H1 (cell line): ENCODE measurements around the gene GPR17. TPM values are rescaled to one million over a fixed set of nuclear protein-coding genes. Genes with fewer than 3 reads are reported as not detected.

Experiments
- CREB1 ChIP-seq: IDR thresholded peaks from 2 replicates; pipeline ENCODE4 v1.6.1; 2012; ENCODE audit warnings: inconsistent platforms
- RFX5 ChIP-seq: IDR thresholded peaks from 2 replicates; pipeline ENCODE4 v1.6.1; 2011; ENCODE audit warnings: low read depth, low read length, improper control_type of control experiment, borderline replicate concordance
- RXRA ChIP-seq: IDR thresholded peaks from 2 replicates; pipeline ENCODE4 v1.6.1; 2011; ENCODE audit warnings: low read depth, mild to moderate bottlenecking, low read length, moderate library complexity; ENCODE audit not compliant: insufficient read depth
- SP2 ChIP-seq: IDR thresholded peaks from 2 replicates; pipeline ENCODE4 v1.6.1; 2012; ENCODE audit warnings: mild to moderate bottlenecking, low read length, inconsistent platforms
- SRF ChIP-seq: IDR thresholded peaks from 2 replicates; pipeline ENCODE4 v1.6.1; 2011; ENCODE audit warnings: mild to moderate bottlenecking, low read depth, low read length, moderate library complexity
- polyA plus RNA-seq, 7 experiments: library from polyadenylated mRNA; depleted of rRNA in 3 of 7; stranded (reverse) in 5 of 7; unstranded in 2 of 7; fragments of >200 nt in 5 of 7; fragments of 200-250 nt in 2 of 7; gene quantifications; 1 replicate in 5 of 7; 2 replicates in 1 of 7; 4 replicates in 1 of 7; pipeline versions ENCODE4 v1.2.1 to v1.2.3, GENCODE V29; 2011 to 2013; ENCODE audit warnings: missing spikeins in 2 of 7, mixed read lengths in 2 of 7
- total RNA-seq: library from RNA; stranded (reverse); fragmentation: NEBNext Ultra II Directional; extraction: Animal tissue kit (Norgen Biotek cat#: 25700); gene quantifications from 2 replicates; pipeline ENCODE4 v1.2.1, GENCODE V29; 2021
- TF ChIP-seq, protein P1 (sequence below): IDR thresholded peaks from 2 replicates; pipeline ENCODE4 v1.6.1; 2011; ENCODE audit warnings: low read depth, mild to moderate bottlenecking, low read length; ENCODE audit not compliant: insufficient read depth

GPR17 gene
- total and polyA plus RNA-seq, 2 of the 8 experiments (the other 6 are each of a cell fraction or from before 2014, with no cell fraction given) = 0.03 TPM; not detected in 1

DNA sequence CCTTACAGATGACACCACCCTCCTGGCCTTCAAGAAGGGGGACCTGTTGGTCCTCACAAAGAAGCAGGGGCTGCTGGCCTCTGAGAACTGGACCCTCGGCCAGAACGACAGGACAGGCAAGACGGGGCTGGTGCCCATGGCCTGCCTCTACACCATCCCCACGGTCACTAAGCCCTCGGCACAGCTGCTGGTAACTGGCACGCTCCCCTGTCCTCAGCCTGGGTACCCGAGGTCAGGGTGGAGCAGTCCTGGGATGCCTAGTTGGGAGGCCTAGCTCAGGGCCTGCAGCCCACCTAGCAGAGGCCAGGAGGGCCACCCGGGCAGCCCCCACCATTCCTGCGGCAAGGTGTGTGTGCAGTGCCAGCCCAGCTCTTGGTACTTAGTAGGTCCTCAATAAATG lies 16.3 kb upstream of the GPR17 start (continued):
- TF ChIP-seq RXRA = no peak
- no peak for TF ChIP-seq CREB1
- TF ChIP-seq, protein P1, sequence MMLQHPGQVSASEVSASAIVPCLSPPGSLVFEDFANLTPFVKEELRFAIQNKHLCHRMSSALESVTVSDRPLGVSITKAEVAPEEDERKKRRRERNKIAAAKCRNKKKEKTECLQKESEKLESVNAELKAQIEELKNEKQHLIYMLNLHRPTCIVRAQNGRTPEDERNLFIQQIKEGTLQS = no peak
- TF ChIP-seq RFX5 = no peak
- no peak for TF ChIP-seq SP2
- no peak for TF ChIP-seq SRF
